ENCODE measurements around the gene ERFL.

The ERFL gene

GRCh38 chr19:41859618-41860418, 68.4 kb downstream of the ERFL start, which contains the start of gene RPS19 (continued):
- TF ChIP-seq, protein P1, sequence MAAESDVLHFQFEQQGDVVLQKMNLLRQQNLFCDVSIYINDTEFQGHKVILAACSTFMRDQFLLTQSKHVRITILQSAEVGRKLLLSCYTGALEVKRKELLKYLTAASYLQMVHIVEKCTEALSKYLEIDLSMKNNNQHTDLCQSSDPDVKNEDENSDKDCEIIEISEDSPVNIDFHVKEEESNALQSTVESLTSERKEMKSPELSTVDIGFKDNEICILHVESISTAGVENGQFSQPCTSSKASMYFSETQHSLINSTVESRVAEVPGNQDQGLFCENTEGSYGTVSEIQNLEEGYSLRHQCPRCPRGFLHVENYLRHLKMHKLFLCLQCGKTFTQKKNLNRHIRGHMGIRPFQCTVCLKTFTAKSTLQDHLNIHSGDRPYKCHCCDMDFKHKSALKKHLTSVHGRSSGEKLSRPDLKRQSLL (tag by site-specific recombination; IDR thresholded peaks at IDR 0.05): peak; percentile 85
- TF ChIP-seq ZBTB21 (tag by site-specific recombination; IDR thresholded peaks at IDR 0.05) (peak; percentile 88), ZNF843 (tag by site-specific recombination; IDR thresholded peaks at IDR 0.05) (peak; percentile 88), ZNF221 (tag by site-specific recombination; IDR thresholded peaks at IDR 0.05; ENCODE audit: borderline replicate concordance) (peak; percentile 9; the same call in 1 of the 2 replicates), REST (tag by site-specific recombination; IDR thresholded peaks at IDR 0.05) (0 out of 2 replicates have a peak, but pooled peaks have one; percentile 58), ZNF473 (tag by site-specific recombination; IDR thresholded peaks at IDR 0.05) (no peak), ZNF488 (tag by site-specific recombination; IDR thresholded peaks at IDR 0.05) (no peak), ZNF302 (tag by site-specific recombination; IDR thresholded peaks at IDR 0.05; ENCODE audit: low read depth) (no peak), ZNF664 (tag by site-specific recombination; IDR thresholded peaks at IDR 0.05) (no peak), ZBTB17 (tag by site-specific recombination; IDR thresholded peaks at IDR 0.05) (peak; percentile 99), ZNF624 (tag by site-specific recombination; IDR thresholded peaks at IDR 0.05) (no peak), HOXA7 (CRISPR knock-in tag; IDR thresholded peaks at IDR 0.05; ENCODE audit: borderline replicate concordance) (peak; percentile 65; the same call in 1 of the 2 replicates), ZNF596 (tag by site-specific recombination; IDR thresholded peaks at IDR 0.05) (0 out of 2 replicates have a peak, but pooled peaks have one; percentile 63), ZNF114 (tag by site-specific recombination; IDR thresholded peaks at IDR 0.05) (no peak), ZNF48 (tag by site-specific recombination; IDR thresholded peaks at IDR 0.05) (no peak), ZNF121 (tag by site-specific recombination; IDR thresholded peaks at IDR 0.05) (peak; percentile 89), ZNF629 (tag by site-specific recombination; IDR thresholded peaks at IDR 0.05) (peak; percentile 86), ZFP37 (tag by site-specific recombination; IDR thresholded peaks at IDR 0.05) (peak; percentile 95), ZSCAN16 (tag by site-specific recombination; IDR thresholded peaks at IDR 0.05) (peak; percentile 52; the same call in 1 of the 2 replicates), ZNF610 (tag by site-specific recombination; IDR thresholded peaks at IDR 0.05; ENCODE audit: borderline replicate concordance) (peak; percentile 56; the same call in 1 of the 2 replicates), ZNF623 (tag by site-specific recombination; IDR thresholded peaks at IDR 0.05) (peak; percentile 37; the same call in 1 of the 2 replicates), ZBTB8A (tag by site-specific recombination; IDR thresholded peaks at IDR 0.05) (peak; percentile 100), ZNF76 (tag by site-specific recombination; IDR thresholded peaks at IDR 0.05; ENCODE audit: borderline replicate concordance, low read depth) (peak; percentile 90), HOXC10 (CRISPR knock-in tag; IDR thresholded peaks at IDR 0.05) (no peak)
- TF ChIP-seq, protein P2, sequence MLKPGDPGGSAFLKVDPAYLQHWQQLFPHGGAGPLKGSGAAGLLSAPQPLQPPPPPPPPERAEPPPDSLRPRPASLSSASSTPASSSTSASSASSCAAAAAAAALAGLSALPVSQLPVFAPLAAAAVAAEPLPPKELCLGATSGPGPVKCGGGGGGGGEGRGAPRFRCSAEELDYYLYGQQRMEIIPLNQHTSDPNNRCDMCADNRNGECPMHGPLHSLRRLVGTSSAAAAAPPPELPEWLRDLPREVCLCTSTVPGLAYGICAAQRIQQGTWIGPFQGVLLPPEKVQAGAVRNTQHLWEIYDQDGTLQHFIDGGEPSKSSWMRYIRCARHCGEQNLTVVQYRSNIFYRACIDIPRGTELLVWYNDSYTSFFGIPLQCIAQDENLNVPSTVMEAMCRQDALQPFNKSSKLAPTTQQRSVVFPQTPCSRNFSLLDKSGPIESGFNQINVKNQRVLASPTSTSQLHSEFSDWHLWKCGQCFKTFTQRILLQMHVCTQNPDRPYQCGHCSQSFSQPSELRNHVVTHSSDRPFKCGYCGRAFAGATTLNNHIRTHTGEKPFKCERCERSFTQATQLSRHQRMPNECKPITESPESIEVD (tag by site-specific recombination; IDR thresholded peaks at IDR 0.05): no peak
- TF ChIP-seq, protein P3, sequence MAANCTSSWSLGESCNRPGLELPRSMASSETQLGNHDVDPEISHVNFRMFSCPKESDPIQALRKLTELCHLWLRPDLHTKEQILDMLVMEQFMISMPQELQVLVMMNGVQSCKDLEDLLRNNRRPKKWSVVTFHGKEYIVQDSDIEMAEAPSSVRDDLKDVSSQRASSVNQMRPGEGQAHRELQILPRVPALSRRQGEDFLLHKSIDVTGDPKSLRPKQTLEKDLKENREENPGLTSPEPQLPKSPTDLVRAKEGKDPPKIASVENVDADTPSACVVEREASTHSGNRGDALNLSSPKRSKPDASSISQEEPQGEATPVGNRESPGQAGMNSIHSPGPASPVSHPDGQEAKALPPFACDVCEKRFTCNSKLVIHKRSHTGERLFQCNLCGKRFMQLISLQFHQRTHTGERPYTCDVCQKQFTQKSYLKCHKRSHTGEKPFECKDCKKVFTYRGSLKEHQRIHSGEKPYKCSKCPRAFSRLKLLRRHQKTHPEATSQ (tag by site-specific recombination; IDR thresholded peaks at IDR 0.05): peak; percentile 76; the same call in 1 of the 2 replicates
- TF ChIP-seq, protein P4, sequence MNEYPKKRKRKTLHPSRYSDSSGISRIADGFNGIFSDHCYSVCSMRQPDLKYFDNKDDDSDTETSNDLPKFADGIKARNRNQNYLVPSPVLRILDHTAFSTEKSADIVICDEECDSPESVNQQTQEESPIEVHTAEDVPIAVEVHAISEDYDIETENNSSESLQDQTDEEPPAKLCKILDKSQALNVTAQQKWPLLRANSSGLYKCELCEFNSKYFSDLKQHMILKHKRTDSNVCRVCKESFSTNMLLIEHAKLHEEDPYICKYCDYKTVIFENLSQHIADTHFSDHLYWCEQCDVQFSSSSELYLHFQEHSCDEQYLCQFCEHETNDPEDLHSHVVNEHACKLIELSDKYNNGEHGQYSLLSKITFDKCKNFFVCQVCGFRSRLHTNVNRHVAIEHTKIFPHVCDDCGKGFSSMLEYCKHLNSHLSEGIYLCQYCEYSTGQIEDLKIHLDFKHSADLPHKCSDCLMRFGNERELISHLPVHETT (tag by site-specific recombination; IDR thresholded peaks at IDR 0.05): peak; percentile 93
